HG03457 (cell line): ENCODE data around the gene KLF13.

Experiments
- ATAC-seq: cut with Tn5 transposase; IDR thresholded peaks from one replicate; pipeline ENCODE4 v1.9.1; 2021; ENCODE audit warnings: moderate number of reproducible peaks; ENCODE audit not compliant: unreplicated experiment

KLF13 gene

GRCh38 chr15:31397851-31398661, 71.4 kb downstream of the KLF13 start:
- no peak for ATAC-seq

- no peak for ATAC-seq
Observed at GRCh38 chr15:31398677-31399301, 72.2 kb downstream of the KLF13 start.

GRCh38 chr15:31399544-31400171, 73.0 kb downstream of the KLF13 start:
- ATAC-seq: no peak

- ATAC-seq: no peak
Observed at GRCh38 chr15:31400222-31400927, 73.7 kb downstream of the KLF13 start.

- ATAC-seq: no peak
Observed at GRCh38 chr15:31401282-31401681, 74.6 kb downstream of the KLF13 start.

GRCh38 chr15:31402003-31402402, 75.4 kb downstream of the KLF13 start:
- no peak for ATAC-seq

GRCh38 chr15:31402511-31403056, 75.9 kb downstream of the KLF13 start:
- ATAC-seq: no peak

- no peak for ATAC-seq
Observed at GRCh38 chr15:31403096-31403495, 76.5 kb downstream of the KLF13 start.

- no peak for ATAC-seq
Observed at GRCh38 chr15:31403606-31404005, 77.0 kb downstream of the KLF13 start.

- ATAC-seq: no peak
Observed at GRCh38 chr15:31404345-31404744, 77.7 kb downstream of the KLF13 start.

GRCh38 chr15:31405200-31405920, 78.7 kb downstream of the KLF13 start:
- no peak for ATAC-seq

GRCh38 chr15:31407376-31407775, 80.7 kb downstream of the KLF13 start:
- no peak for ATAC-seq

GRCh38 chr15:31407851-31408250, 81.2 kb downstream of the KLF13 start:
- no peak for ATAC-seq

- no peak for ATAC-seq
Observed at GRCh38 chr15:31408724-31409123, 82.1 kb downstream of the KLF13 start.

- no peak for ATAC-seq
Observed at GRCh38 chr15:31409171-31409570, 82.5 kb downstream of the KLF13 start.

- no peak for ATAC-seq
Observed at GRCh38 chr15:31412824-31413223, 86.2 kb downstream of the KLF13 start.

GRCh38 chr15:31415201-31415600, 88.6 kb downstream of the KLF13 start:
- ATAC-seq: no peak

GRCh38 chr15:31419820-31420219, 93.2 kb downstream of the KLF13 start:
- no peak for ATAC-seq

- ATAC-seq: no peak
Observed at GRCh38 chr15:31427411-31427810, 100.8 kb downstream of the KLF13 start.
